HEK293 (cell line): Measurements from ENCODE around the gene ADRA1B.

ENCODE experiments used
- CTCF ChIA-PET: fragments of 350-600 bp; formaldehyde crosslinking; extraction: SDS; loops from one replicate; lab custom pipeline; 2021; ENCODE audit warnings: antibody characterized with exemption; lab: Yijun Ruan, JAX
- POLR2A ChIA-PET: fragments of 300-600 bp; formaldehyde crosslinking; extraction: SDS; loops from one replicate; lab custom pipeline; 2020; ENCODE audit warnings: antibody characterized with exemption, inconsistent platforms; lab: Yijun Ruan, JAX
- H3K27ac ChIP-seq: fragments of 200-500 bp; sonication (Bioruptor generic); 2 replicates; pipeline ENCODE4 v1.5.1; 2014; ENCODE audit warnings: low read depth, low read length, control low read depth, inconsistent platforms; ENCODE audit errors: extremely low read depth
- H3K36me3 ChIP-seq, 2 experiments: fragments of 200-500 bp in 1 of 2; sonication (Bioruptor generic) in 1 of 2; 1 replicate in 1 of 2; 2 replicates in 1 of 2; pipeline ENCODE4 v1.5.1; 2014 to 2017; ENCODE audit warnings: inconsistent platforms in 2 of 2, low read length in 2 of 2; ENCODE audit not compliant: control insufficient read depth in 2 of 2, insufficient read depth in 1 of 2
- H3K4me1 ChIP-seq: fragments of 200-500 bp; sonication (Bioruptor generic); 2 replicates; pipeline ENCODE4 v1.5.1; 2014; ENCODE audit warnings: mild to moderate bottlenecking, low read length, inconsistent platforms; ENCODE audit not compliant: control insufficient read depth, insufficient read depth
- H3K4me3 ChIP-seq: 2 replicates; pipeline ENCODE4 v1.5.1; 2011; ENCODE audit warnings: low read depth, mild to moderate bottlenecking, control low read depth, low read length, moderate library complexity
- H3K9me3 ChIP-seq: fragments of 200-500 bp; sonication (Bioruptor generic); 2 replicates; pipeline ENCODE4 v1.5.1; 2014; ENCODE audit warnings: low read depth, low read length, inconsistent platforms; ENCODE audit not compliant: control insufficient read depth, insufficient read depth
- KLF7 ChIP-seq: fragments of 450-650 bp; formaldehyde crosslinking; IDR thresholded peaks from 2 replicates; pipeline ENCODE4 v1.5.1; 2016; ENCODE audit warnings: missing biosample characterization, missing genetic modification characterization, borderline replicate concordance
- SETDB1 ChIP-seq: IDR thresholded peaks from one replicate; pipeline ENCODE4 v1.6.1; 2017; ENCODE audit warnings: mild to moderate bottlenecking, low read length, moderate library complexity, mixed read lengths; ENCODE audit not compliant: insufficient read length
- YY2 ChIP-seq: fragments of 450-650 bp; formaldehyde crosslinking; IDR thresholded peaks from 2 replicates; pipeline ENCODE4 v1.5.1; 2016; ENCODE audit warnings: missing biosample characterization, missing genetic modification characterization
- ZBTB8A ChIP-seq: fragments of 450-650 bp; formaldehyde crosslinking; IDR thresholded peaks from 2 replicates; pipeline ENCODE4 v1.5.1; 2016; ENCODE audit warnings: missing biosample characterization, missing genetic modification characterization
- ZNF10 ChIP-seq: fragments of 450-650 bp; formaldehyde crosslinking; IDR thresholded peaks from 2 replicates; pipeline ENCODE4 v1.5.1; 2017; ENCODE audit warnings: missing biosample characterization, missing genetic modification characterization
- ZNF146 ChIP-seq: fragments of 450-650 bp; formaldehyde crosslinking; IDR thresholded peaks from 2 replicates; pipeline ENCODE4 v1.5.1; 2016; ENCODE audit warnings: missing biosample characterization, missing genetic modification characterization
- ZNF175 ChIP-seq: fragments of 450-650 bp; formaldehyde crosslinking; IDR thresholded peaks from 2 replicates; pipeline ENCODE4 v1.5.1; 2016; ENCODE audit warnings: missing biosample characterization, missing genetic modification characterization
- ZNF266 ChIP-seq: fragments of 450-650 bp; formaldehyde crosslinking; IDR thresholded peaks from 2 replicates; pipeline ENCODE4 v1.5.1; 2016; ENCODE audit warnings: missing biosample characterization, missing genetic modification characterization, low read depth
- ZNF274 ChIP-seq, 2 experiments: fragments of 200-500 bp in 1 of 2; fragments of 450-650 bp in 1 of 2; sonication (Bioruptor generic) in 1 of 2; formaldehyde crosslinking in 1 of 2; IDR thresholded peaks; 2 replicates each; pipeline versions ENCODE4 v1.5.1 to v1.6.1; 2014 to 2016; ENCODE audit warnings: borderline replicate concordance in 1 of 2, inconsistent platforms in 1 of 2, low read length in 1 of 2, missing biosample characterization in 1 of 2, missing genetic modification characterization in 1 of 2
- ZNF311 ChIP-seq: fragments of 450-650 bp; formaldehyde crosslinking; IDR thresholded peaks from 2 replicates; pipeline ENCODE4 v1.5.1; 2017; ENCODE audit warnings: missing biosample characterization, missing genetic modification characterization, borderline replicate concordance
- ZNF561 ChIP-seq: fragments of 450-650 bp; IDR thresholded peaks from 2 replicates; pipeline ENCODE4 v1.5.1; 2018; ENCODE audit warnings: missing biosample characterization, missing genetic modification characterization, borderline replicate concordance
- ZNF621 ChIP-seq: fragments of 450-650 bp; formaldehyde crosslinking; IDR thresholded peaks from 2 replicates; pipeline ENCODE4 v1.5.1; 2017; ENCODE audit warnings: missing biosample characterization, missing genetic modification characterization
- ZNF654 ChIP-seq: fragments of 450-650 bp; formaldehyde crosslinking; IDR thresholded peaks from 2 replicates; pipeline ENCODE4 v1.5.1; 2016; ENCODE audit warnings: low read depth, missing biosample characterization, missing genetic modification characterization
- ZNF701 ChIP-seq: fragments of 450-650 bp; formaldehyde crosslinking; IDR thresholded peaks from 2 replicates; pipeline ENCODE4 v1.5.1; 2016; ENCODE audit warnings: missing biosample characterization, missing genetic modification characterization
- TF ChIP-seq, protein P1 (sequence below): fragments of 450-650 bp; formaldehyde crosslinking; IDR thresholded peaks from 2 replicates; pipeline ENCODE4 v1.5.1; 2016; ENCODE audit warnings: missing biosample characterization, missing genetic modification characterization, low read depth
- TF ChIP-seq, protein P2 (sequence below): fragments of 450-650 bp; formaldehyde crosslinking; IDR thresholded peaks from 2 replicates; pipeline ENCODE4 v1.5.1; 2016; ENCODE audit warnings: missing biosample characterization, missing genetic modification characterization
- TF ChIP-seq, protein P3 (sequence below): fragments of 450-650 bp; formaldehyde crosslinking; IDR thresholded peaks from 2 replicates; pipeline ENCODE4 v1.5.1; 2017; ENCODE audit warnings: missing biosample characterization, missing genetic modification characterization
- TF ChIP-seq, protein P4 (sequence below): fragments of 450-650 bp; formaldehyde crosslinking; IDR thresholded peaks from 2 replicates; pipeline ENCODE4 v1.5.1; 2016; ENCODE audit warnings: missing biosample characterization, missing genetic modification characterization

Gene ADRA1B

DNA sequence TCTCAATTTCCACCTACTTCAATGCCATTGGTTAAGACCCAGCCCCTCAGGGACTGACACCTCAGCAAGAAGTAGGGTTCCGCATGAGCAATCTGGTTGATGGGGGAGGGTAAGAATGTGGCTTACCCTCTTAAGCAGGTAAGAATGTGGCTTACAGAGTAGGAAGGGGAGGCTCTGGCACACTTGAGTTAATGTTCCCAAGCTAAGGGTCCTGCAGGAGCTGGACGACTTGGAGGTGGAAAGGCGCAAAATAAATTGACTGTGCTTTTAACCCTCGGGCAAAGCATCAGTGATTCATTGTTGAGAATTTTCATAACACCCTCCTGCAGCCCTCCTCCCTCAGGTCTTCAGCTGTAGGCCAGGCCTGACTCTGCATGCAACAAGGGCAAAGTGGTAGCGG, 24.9 kb upstream of the ADRA1B start:
- ChIA-PET POLR2A (no interaction called here), CTCF (interaction anchor here (0.6 to 1.0 kb wide), 2 partner anchors 10 to 374 kb away, joined by 3 read pairs; no protein-coding TSS in a partner anchor)
- Histone ChIP-seq H3K27ac (no peak overlapping the region), H3K9me3 (no peaks in the 10 kb centered on the region), H3K36me3 (no peaks in the 10 kb centered on the region), H3K4me3 (no peak overlapping the region), H3K4me1 (no peaks in the 10 kb centered on the region)
- TF ChIP-seq ZNF654: no peak
- TF ChIP-seq ZNF274 (IDR thresholded peaks at IDR 0.05; ENCODE audit: low read length): no peak
- TF ChIP-seq ZNF274 (tag by site-specific recombination; IDR thresholded peaks at IDR 0.05; ENCODE audit: borderline replicate concordance): no peak
- no peak for TF ChIP-seq YY2 (tag by site-specific recombination)
- TF ChIP-seq, protein P1, sequence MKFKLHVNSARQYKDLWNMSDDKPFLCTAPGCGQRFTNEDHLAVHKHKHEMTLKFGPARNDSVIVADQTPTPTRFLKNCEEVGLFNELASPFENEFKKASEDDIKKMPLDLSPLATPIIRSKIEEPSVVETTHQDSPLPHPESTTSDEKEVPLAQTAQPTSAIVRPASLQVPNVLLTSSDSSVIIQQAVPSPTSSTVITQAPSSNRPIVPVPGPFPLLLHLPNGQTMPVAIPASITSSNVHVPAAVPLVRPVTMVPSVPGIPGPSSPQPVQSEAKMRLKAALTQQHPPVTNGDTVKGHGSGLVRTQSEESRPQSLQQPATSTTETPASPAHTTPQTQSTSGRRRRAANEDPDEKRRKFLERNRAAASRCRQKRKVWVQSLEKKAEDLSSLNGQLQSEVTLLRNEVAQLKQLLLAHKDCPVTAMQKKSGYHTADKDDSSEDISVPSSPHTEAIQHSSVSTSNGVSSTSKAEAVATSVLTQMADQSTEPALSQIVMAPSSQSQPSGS (tag by site-specific recombination): no peak
- no peak for TF ChIP-seq KLF7 (tag by site-specific recombination)
- no peak for TF ChIP-seq ZNF266 (tag by site-specific recombination)
- TF ChIP-seq ZNF175: no peak
- no peak for TF ChIP-seq ZNF311 (tag by site-specific recombination)
- TF ChIP-seq ZNF10 (tag by site-specific recombination): no peak
- TF ChIP-seq, protein P2, sequence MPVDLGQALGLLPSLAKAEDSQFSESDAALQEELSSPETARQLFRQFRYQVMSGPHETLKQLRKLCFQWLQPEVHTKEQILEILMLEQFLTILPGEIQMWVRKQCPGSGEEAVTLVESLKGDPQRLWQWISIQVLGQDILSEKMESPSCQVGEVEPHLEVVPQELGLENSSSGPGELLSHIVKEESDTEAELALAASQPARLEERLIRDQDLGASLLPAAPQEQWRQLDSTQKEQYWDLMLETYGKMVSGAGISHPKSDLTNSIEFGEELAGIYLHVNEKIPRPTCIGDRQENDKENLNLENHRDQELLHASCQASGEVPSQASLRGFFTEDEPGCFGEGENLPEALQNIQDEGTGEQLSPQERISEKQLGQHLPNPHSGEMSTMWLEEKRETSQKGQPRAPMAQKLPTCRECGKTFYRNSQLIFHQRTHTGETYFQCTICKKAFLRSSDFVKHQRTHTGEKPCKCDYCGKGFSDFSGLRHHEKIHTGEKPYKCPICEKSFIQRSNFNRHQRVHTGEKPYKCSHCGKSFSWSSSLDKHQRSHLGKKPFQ: no peak
- TF ChIP-seq ZNF621 (tag by site-specific recombination): no peak
- TF ChIP-seq SETDB1: no peak
- TF ChIP-seq ZNF701: no peak
- no peak for TF ChIP-seq ZNF146 (tag by site-specific recombination)
- TF ChIP-seq ZNF561: no peak

DNA sequence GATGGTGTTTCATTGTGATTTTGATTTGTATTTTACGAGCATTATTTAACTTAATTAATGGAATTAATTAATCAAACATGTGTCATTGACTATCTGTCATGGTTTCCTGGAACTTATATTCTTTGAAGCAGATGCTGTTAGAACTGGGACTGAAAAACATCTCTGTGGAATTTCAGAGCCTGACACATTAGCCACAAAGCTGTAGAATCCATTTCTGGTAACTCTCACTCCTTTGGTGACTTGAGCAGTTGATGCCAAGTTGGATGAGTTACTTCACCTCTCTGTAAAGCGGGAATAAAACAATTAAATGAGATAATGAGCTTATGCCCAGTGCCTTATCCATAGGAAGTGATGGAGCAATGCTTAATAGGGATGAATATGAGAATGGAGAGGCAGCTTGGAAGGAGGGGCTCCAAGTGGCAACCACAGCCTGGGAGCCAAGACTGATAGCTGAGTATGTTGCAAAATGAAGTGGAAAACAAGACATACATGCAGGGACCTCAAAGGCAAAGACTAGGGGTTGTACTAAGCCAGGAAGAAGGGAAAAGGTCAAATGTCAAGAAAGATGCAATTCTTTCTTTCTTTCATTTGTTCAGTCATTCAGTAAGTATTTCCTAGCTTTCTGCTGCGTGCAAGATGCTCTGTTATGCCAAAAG, 23.1 kb upstream of the ADRA1B start:
- Histone ChIP-seq H3K4me3 (no peak overlapping the region), H3K4me1 (no peaks in the 10 kb centered on the region), H3K36me3 (no peaks in the 10 kb centered on the region), H3K9me3 (no peaks in the 10 kb centered on the region), H3K27ac (no peak overlapping the region)
- TF ChIP-seq, protein P3, sequence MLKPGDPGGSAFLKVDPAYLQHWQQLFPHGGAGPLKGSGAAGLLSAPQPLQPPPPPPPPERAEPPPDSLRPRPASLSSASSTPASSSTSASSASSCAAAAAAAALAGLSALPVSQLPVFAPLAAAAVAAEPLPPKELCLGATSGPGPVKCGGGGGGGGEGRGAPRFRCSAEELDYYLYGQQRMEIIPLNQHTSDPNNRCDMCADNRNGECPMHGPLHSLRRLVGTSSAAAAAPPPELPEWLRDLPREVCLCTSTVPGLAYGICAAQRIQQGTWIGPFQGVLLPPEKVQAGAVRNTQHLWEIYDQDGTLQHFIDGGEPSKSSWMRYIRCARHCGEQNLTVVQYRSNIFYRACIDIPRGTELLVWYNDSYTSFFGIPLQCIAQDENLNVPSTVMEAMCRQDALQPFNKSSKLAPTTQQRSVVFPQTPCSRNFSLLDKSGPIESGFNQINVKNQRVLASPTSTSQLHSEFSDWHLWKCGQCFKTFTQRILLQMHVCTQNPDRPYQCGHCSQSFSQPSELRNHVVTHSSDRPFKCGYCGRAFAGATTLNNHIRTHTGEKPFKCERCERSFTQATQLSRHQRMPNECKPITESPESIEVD (tag by site-specific recombination): no peak
- no peak for TF ChIP-seq ZBTB8A (tag by site-specific recombination)
- TF ChIP-seq, protein P4, sequence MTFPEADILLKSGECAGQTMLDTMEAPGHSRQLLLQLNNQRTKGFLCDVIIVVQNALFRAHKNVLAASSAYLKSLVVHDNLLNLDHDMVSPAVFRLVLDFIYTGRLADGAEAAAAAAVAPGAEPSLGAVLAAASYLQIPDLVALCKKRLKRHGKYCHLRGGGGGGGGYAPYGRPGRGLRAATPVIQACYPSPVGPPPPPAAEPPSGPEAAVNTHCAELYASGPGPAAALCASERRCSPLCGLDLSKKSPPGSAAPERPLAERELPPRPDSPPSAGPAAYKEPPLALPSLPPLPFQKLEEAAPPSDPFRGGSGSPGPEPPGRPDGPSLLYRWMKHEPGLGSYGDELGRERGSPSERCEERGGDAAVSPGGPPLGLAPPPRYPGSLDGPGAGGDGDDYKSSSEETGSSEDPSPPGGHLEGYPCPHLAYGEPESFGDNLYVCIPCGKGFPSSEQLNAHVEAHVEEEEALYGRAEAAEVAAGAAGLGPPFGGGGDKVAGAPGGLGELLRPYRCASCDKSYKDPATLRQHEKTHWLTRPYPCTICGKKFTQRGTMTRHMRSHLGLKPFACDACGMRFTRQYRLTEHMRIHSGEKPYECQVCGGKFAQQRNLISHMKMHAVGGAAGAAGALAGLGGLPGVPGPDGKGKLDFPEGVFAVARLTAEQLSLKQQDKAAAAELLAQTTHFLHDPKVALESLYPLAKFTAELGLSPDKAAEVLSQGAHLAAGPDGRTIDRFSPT (tag by site-specific recombination): no peak
- POLR2A ChIA-PET: no interaction called here
- CTCF ChIA-PET: interaction anchor here (0.6 to 1.4 kb wide), 3 partner anchors 15 to 119 kb away, joined by 3 to 6 read pairs (median 3); no protein-coding TSS in a partner anchor
